OCI-LY7 (cell line): ENCODE measurements around the gene TLR1. TPM values are rescaled to one million over a fixed set of nuclear protein-coding genes. Genes with fewer than 3 reads are reported as not detected.
"Not testable (repeated sequence)": the region's sequence is repeated elsewhere in the genome, so short reads cannot be mapped to it uniquely, and the experiment has no call there.

ENCODE experiments used
- BruUV-seq: library from RNA; stranded (reverse); fragments of 400-500 nt; replicated peaks from 2 replicates; lab custom pipeline; 2021; lab: Mats Ljungman, UMichigan
- CTCF ChIA-PET: fragments of 300-600 bp; sonication (Branson Sonifier 250); formaldehyde crosslinking; loops from one replicate; lab custom pipeline; 2022; ENCODE audit warnings: antibody characterized with exemption; ENCODE audit not compliant: unreplicated experiment; lab: Charles Lee
- POLR2A ChIA-PET: fragments of 300-600 bp; sonication (Branson Sonifier 250); formaldehyde crosslinking; loops from one replicate; lab custom pipeline; 2022; ENCODE audit warnings: antibody characterized with exemption; lab: Charles Lee
- DNase-seq: peaks from one replicate; pipeline ENCODE4 v3.0.0-alpha.2; 2015; ENCODE audit warnings: low spot score
- H2AFZ ChIP-seq: fragments of 200-600 bp; sonication (generic), shearing (Covaris generic); 2 replicates; pipeline ENCODE4 v1.6.1; 2014; ENCODE audit warnings: mild to moderate bottlenecking, antibody characterized with exemption, low read length, moderate library complexity
- H3K27ac ChIP-seq: fragments of 200-600 bp; sonication (generic); 2 replicates; pipeline ENCODE4 v1.5.1; 2014; ENCODE audit warnings: mixed run types, low read depth, mild to moderate bottlenecking, moderate library complexity, low read length, inconsistent platforms; ENCODE audit not compliant: poor library complexity, severe bottlenecking
- H3K36me3 ChIP-seq: fragments of 200-600 bp; sonication (generic); 2 replicates; pipeline ENCODE4 v1.6.1; 2014; ENCODE audit warnings: mild to moderate bottlenecking, antibody characterized with exemption, low read length, moderate library complexity, mixed read lengths; ENCODE audit not compliant: insufficient read depth
- H3K4me1 ChIP-seq: fragments of 200-600 bp; sonication (generic); 2 replicates; pipeline ENCODE4 v1.5.1; 2014; ENCODE audit warnings: mild to moderate bottlenecking, low read length; ENCODE audit not compliant: insufficient read depth, poor library complexity, severe bottlenecking
- H3K4me2 ChIP-seq: fragments of 200-600 bp; sonication (generic); 2 replicates; pipeline ENCODE4 v1.6.1; 2014; ENCODE audit warnings: mild to moderate bottlenecking, low read length
- H3K4me3 ChIP-seq: fragments of 200-600 bp; sonication (generic); 2 replicates; pipeline ENCODE4 v1.5.1; 2014; ENCODE audit warnings: mild to moderate bottlenecking, low read depth, low read length; ENCODE audit not compliant: poor library complexity, severe bottlenecking
- H3K79me2 ChIP-seq: fragments of 200-600 bp; sonication (generic); 2 replicates; pipeline ENCODE4 v1.6.1; 2016; ENCODE audit warnings: low read depth, mild to moderate bottlenecking, low read length, moderate library complexity, mixed read lengths; ENCODE audit not compliant: insufficient read depth
- H3K9me2 ChIP-seq: fragments of 200-600 bp; sonication (generic); 2 replicates; pipeline ENCODE4 v1.6.1; 2016; ENCODE audit warnings: mild to moderate bottlenecking, low read length, mixed read lengths; ENCODE audit not compliant: insufficient read depth
- H3K9me3 ChIP-seq: fragments of 200-600 bp; sonication (generic); 2 replicates; pipeline ENCODE4 v1.6.1; 2014; ENCODE audit warnings: mild to moderate bottlenecking, mixed run types, low read length, mixed read lengths
- H4K20me1 ChIP-seq: fragments of 200-600 bp; sonication (generic); 2 replicates; pipeline ENCODE4 v1.6.1; 2014; ENCODE audit warnings: mild to moderate bottlenecking, antibody characterized with exemption, low read length, moderate library complexity, mixed read lengths; ENCODE audit not compliant: insufficient read depth
- EZH2phosphoT487 ChIP-seq: fragments of 200-600 bp; sonication (generic); IDR thresholded peaks from 2 replicates; pipeline ENCODE4 v1.6.1; 2018; ENCODE audit warnings: low read depth, borderline replicate concordance, mild to moderate bottlenecking, mixed run types, antibody characterized with exemption, low read length, moderate library complexity, mixed read lengths
- intact Hi-C: fragments of 100-400 bp; cut with micrococcal nuclease; formaldehyde crosslinking; loops from one replicate; pipeline ENCODE4 v1.10.0; 2022; ENCODE audit not compliant: unreplicated experiment
- total RNA-seq, 2 experiments: library from RNA; depleted of rRNA in 1 of 2; stranded (reverse); fragments of >200 nt in 1 of 2; shearing (Covaris generic) in 1 of 2; gene quantifications; 2 replicates each; pipeline ENCODE4 v1.2.3, GENCODE V29; 2014 to 2022
- TF ChIP-seq, protein P1 (sequence below): fragments of 200-600 bp; sonication (generic); conservative IDR thresholded peaks from 2 replicates; pipeline ENCODE4 v1.5.1; 2014; ENCODE audit warnings: mild to moderate bottlenecking, antibody characterized with exemption, low read length, moderate library complexity, mixed read lengths

Gene TLR1
- total RNA-seq, 2 experiments from 2014 or later, result 3.3 to 7.4 TPM

DNA sequence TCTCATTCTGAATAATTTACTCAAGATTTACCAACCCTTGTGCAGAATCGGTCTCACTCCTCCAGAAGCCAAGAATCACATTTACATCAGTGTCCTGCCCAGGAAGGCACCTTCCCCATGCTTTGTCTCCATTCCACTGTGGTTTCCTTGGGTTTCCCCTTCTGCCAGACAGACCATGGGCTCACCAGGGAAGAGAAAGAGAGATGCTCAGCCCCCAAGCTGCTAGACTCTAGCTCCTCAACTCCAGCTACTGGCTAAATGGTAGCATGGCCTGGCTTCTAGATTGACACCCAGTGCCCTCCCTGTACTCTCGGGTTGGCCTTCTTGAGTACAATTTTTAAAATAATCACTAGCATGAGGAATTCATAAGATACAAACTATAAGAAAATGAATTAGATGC, 34.7 kb downstream of the TLR1 start:
- H3K36me3 ChIP-seq, result peaks cover 65% of the 10 kb centered on the region
- POLR2A ChIA-PET, result interaction anchor here (0.6 to 6.1 kb wide), 3 partner anchors 9 to 471 kb away, joined by 5 to 49 read pairs (median 18); partner anchors contain the start of gene TLR10
- H3K79me2 ChIP-seq, result peaks cover 18% of the 10 kb centered on the region
- H3K4me3 ChIP-seq, result no peak overlapping the region
- peaks cover 35% of the 10 kb centered on the region; the same call in 1 of the 2 replicates for H3K9me3 ChIP-seq
- BruUV-seq, result no TSS peak
- intact Hi-C loops, result loop anchor here (10.0 kb wide), 2 partner anchors 685 to 785 kb away; partner anchors contain the start of genes LIAS and RPL9
- TF ChIP-seq, protein P1, sequence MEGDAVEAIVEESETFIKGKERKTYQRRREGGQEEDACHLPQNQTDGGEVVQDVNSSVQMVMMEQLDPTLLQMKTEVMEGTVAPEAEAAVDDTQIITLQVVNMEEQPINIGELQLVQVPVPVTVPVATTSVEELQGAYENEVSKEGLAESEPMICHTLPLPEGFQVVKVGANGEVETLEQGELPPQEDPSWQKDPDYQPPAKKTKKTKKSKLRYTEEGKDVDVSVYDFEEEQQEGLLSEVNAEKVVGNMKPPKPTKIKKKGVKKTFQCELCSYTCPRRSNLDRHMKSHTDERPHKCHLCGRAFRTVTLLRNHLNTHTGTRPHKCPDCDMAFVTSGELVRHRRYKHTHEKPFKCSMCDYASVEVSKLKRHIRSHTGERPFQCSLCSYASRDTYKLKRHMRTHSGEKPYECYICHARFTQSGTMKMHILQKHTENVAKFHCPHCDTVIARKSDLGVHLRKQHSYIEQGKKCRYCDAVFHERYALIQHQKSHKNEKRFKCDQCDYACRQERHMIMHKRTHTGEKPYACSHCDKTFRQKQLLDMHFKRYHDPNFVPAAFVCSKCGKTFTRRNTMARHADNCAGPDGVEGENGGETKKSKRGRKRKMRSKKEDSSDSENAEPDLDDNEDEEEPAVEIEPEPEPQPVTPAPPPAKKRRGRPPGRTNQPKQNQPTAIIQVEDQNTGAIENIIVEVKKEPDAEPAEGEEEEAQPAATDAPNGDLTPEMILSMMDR, result no peak
- TF ChIP-seq EZH2phosphoT487, result no peak
- no peak overlapping the region for H2AFZ ChIP-seq
- no peak overlapping the region for H3K27ac ChIP-seq
- H4K20me1 ChIP-seq, result no peaks in the 10 kb centered on the region
- DNase-seq, result no peak
- no peak overlapping the region for H3K4me2 ChIP-seq
- CTCF ChIA-PET, result no interaction called here
- no peaks in the 10 kb centered on the region for H3K9me2 ChIP-seq
- peaks cover 14% of the 10 kb centered on the region for H3K4me1 ChIP-seq

DNA sequence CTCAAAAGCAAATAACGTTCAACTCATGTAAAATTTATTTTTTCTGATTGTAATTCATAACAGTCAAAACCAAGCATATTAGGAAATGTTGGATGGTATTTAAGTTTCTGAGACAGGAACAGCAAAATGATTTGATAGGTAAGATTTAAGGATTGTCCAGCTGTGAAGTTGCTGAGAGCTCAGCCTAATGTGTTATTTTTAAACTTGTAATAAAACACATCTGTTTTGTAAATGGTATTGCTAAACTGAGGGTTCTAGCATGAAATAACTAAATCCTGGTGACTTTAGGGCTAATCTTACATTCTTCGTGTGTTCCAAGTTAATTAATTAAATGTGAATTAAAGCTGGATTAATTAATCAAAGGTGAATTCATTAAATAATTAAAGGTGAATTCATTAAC, 35.1 kb downstream of the TLR1 start:
- TF ChIP-seq EZH2phosphoT487, result no peak
- TF ChIP-seq, protein P1, result no peak
- Histone ChIP-seq H4K20me1 (no peaks in the 10 kb centered on the region), H3K27ac (no peak overlapping the region), H3K79me2 (peaks cover 14% of the 10 kb centered on the region), H3K9me3 (peaks cover 30% of the 10 kb centered on the region; the same call in 1 of the 2 replicates), H2AFZ (no peak overlapping the region), H3K36me3 (peaks cover 62% of the 10 kb centered on the region), H3K4me1 (peaks cover 19% of the 10 kb centered on the region), H3K4me3 (no peak overlapping the region), H3K4me2 (no peak overlapping the region), H3K9me2 (no peaks in the 10 kb centered on the region)
- CTCF ChIA-PET, result no interaction called here
- DNase-seq, result no peak
- BruUV-seq, result no TSS peak
- POLR2A ChIA-PET, result interaction anchor here (0.6 to 6.1 kb wide), 3 partner anchors 9 to 472 kb away, joined by 5 to 49 read pairs (median 18); partner anchors contain the start of gene TLR10
- intact Hi-C loops, result loop anchor here (10.0 kb wide), 2 partner anchors 685 to 785 kb away; partner anchors contain the start of genes LIAS and RPL9

DNA sequence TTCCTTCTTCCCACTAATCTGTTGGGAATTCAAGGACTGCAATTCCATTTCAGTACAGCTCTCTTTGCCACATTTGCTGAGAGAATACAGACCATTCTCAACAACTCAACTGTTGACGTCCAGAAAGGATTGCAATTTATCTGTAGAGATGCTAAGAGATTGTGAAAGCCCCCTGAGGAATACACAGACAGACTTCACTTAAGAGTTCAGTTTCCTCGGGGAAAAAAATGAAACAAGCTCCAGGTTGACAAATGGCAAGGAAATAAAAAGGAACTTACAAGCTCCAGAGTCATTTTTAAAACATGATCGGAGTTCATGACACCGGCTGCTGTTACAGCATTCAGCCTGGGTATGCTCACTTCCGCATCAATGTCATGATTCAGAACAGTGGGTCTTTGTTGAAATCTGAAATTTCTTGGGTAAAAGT, 35.6 kb downstream of the TLR1 start:
- Histone ChIP-seq H3K27ac (no peak overlapping the region), H3K4me2 (no peak overlapping the region), H3K9me2 (no peaks in the 10 kb centered on the region), H3K4me1 (peaks cover 23% of the 10 kb centered on the region), H3K36me3 (peaks cover 62% of the 10 kb centered on the region), H4K20me1 (no peaks in the 10 kb centered on the region), H3K9me3 (peaks cover 30% of the 10 kb centered on the region; the same call in 1 of the 2 replicates), H2AFZ (no peak overlapping the region), H3K79me2 (peaks cover 14% of the 10 kb centered on the region; the same call in 1 of the 2 replicates), H3K4me3 (no peak overlapping the region)
- intact Hi-C loops, result loop anchor here (10.0 kb wide), 2 partner anchors 686 to 784 kb away; partner anchors contain the start of genes LIAS and RPL9
- TF ChIP-seq, protein P1, result no peak
- no peak for TF ChIP-seq EZH2phosphoT487
- no TSS peak for BruUV-seq
- ChIA-PET POLR2A (interaction anchor here (2.9 to 6.1 kb wide), 2 partner anchors 8 to 13 kb away, joined by 18 to 49 read pairs; partner anchors contain the start of gene TLR10), CTCF (interaction anchor here (1.5 kb wide), 1 partner anchor 14 kb away, joined by 3 read pairs; the partner anchor contains the start of gene TLR10)
- no peak for DNase-seq

DNA sequence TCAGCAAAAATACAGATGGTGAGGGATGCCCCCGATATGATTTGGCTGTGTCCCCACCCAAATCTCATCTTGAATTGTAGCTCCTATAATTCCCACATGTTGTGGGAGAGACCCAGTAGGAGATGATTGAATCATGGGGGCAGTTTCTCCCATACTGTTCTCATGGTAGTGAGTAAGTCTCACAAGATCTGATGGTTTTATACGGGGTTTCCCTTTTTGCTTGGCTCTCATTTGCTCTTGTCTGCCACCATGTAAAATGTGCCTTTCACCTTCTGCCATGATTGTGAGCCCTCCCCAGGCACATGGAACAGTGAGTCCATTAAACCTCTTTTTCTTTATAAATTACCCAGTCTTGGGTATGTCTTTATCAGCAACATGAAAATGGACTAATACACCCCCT, 37.7 kb downstream of the TLR1 start:
- H3K27ac ChIP-seq, H3K4me3 ChIP-seq, H3K9me2 ChIP-seq, H4K20me1 ChIP-seq, BruUV-seq, DNase-seq, H2AFZ ChIP-seq, H3K4me2 ChIP-seq, H3K79me2 ChIP-seq: not testable (repeated sequence)
- intact Hi-C loops, result loop anchor here (10.0 kb wide), 2 partner anchors 688 to 782 kb away; partner anchors contain the start of genes LIAS and RPL9
- H3K4me1 ChIP-seq, result peaks cover 44% of the 10 kb centered on the region
- H3K9me3 ChIP-seq, result peaks cover 38% of the 10 kb centered on the region
- POLR2A ChIA-PET, result interaction anchor here (1.2 to 11.2 kb wide), 2 partner anchors 9 to 16 kb away, joined by 3 to 348 read pairs; partner anchors contain the start of gene TLR10
- CTCF ChIA-PET, result interaction anchor here (9.8 kb wide), 1 partner anchor 15 kb away, joined by 145 read pairs; the partner anchor contains the start of gene TLR10
- peaks cover 53% of the 10 kb centered on the region for H3K36me3 ChIP-seq
